RPMI7951 (cell line): ENCODE results near the gene SLC25A2. TPM values are rescaled to one million over a fixed set of nuclear protein-coding genes. Genes with fewer than 3 reads are reported as not detected.
"Not testable (repeated sequence)": the region's sequence is repeated elsewhere in the genome, so short reads cannot be mapped to it uniquely, and the experiment has no call there.

Experiments
- DNase-seq: peaks from one replicate; pipeline ENCODE4 v3.0.0-alpha.2; 2012; ENCODE audit warnings: low read depth
- total RNA-seq: library from RNA; depleted of rRNA; stranded (reverse); fragments of >200 nt; shearing (Covaris generic); gene quantifications from 2 replicates; pipeline ENCODE4 v1.2.3, GENCODE V29; 2014; rRNA removed

The SLC25A2 gene
- total RNA-seq, 1 experiment from 2014 or later: 0.48 TPM

- DNase-seq: not testable (repeated sequence)
Measured at GRCh38 chr5:141316963-141317362, 13.1 kb upstream of the SLC25A2 start.

GRCh38 chr5:141313711-141314110 lies 9.9 kb upstream of the SLC25A2 start:
- DNase-seq: no peak

- no peak for DNase-seq
Measured at GRCh38 chr5:141306630-141307029, 2.8 kb upstream of the SLC25A2 start.

GRCh38 chr5:141298376-141298775 lies 5.5 kb downstream of the SLC25A2 start:
- DNase-seq: no peak

GRCh38 chr5:141272906-141273305 lies 30.9 kb downstream of the SLC25A2 start:
- no peak for DNase-seq

GRCh38 chr5:141269195-141269594 lies 34.7 kb downstream of the SLC25A2 start:
- no peak for DNase-seq

- DNase-seq: no peak
Measured at GRCh38 chr5:141261238-141261546, 42.7 kb downstream of the SLC25A2 start.

- DNase-seq: peak; percentile 14
Measured at GRCh38 chr5:141260458-141261237, 43.2 kb downstream of the SLC25A2 start.

GRCh38 chr5:141258948-141259347 lies 44.9 kb downstream of the SLC25A2 start:
- DNase-seq: no peak

- no peak for DNase-seq
Measured at GRCh38 chr5:141258464-141258863, 45.4 kb downstream of the SLC25A2 start.

Other genes with a start within 250 kb of the SLC25A2 start
- gene PCDHB2, start 209.4 kb downstream of the SLC25A2 start, total RNA-seq: 0.88 and 0.96 TPM in 2 replicates
- 0.12 and 0.20 TPM in 2 replicates for gene PCDHB3, start 203.6 kb downstream of the SLC25A2 start, total RNA-seq
- under 0.01 and 0.12 TPM in 2 replicates for gene PCDHB4, start 182.2 kb downstream of the SLC25A2 start, total RNA-seq
- gene PCDHB5, start 168.8 kb downstream of the SLC25A2 start, total RNA-seq: 0.59 and 0.60 TPM in 2 replicates
- gene PCDHB6, start 154.0 kb downstream of the SLC25A2 start, total RNA-seq: 0.20 and 0.24 TPM in 2 replicates
- gene PCDHB7, start 131.4 kb downstream of the SLC25A2 start, total RNA-seq: 0.39 and 0.48 TPM in 2 replicates
- gene PCDHB8, start 126.3 kb downstream of the SLC25A2 start, total RNA-seq: 0.10 and 0.12 TPM in 2 replicates
- gene PCDHB16, start 121.7 kb downstream of the SLC25A2 start, total RNA-seq: 2.0 and 2.1 TPM in 2 replicates
- gene PCDHB9, start 116.9 kb downstream of the SLC25A2 start, total RNA-seq: 0.10 and 0.24 TPM in 2 replicates
- 0.60 and 0.78 TPM in 2 replicates for gene PCDHB10, start 111.7 kb downstream of the SLC25A2 start, total RNA-seq
- gene PCDHB11, start 104.4 kb downstream of the SLC25A2 start, total RNA-seq: 0.12 and 0.20 TPM in 2 replicates
- 0.36 and 0.88 TPM in 2 replicates for gene PCDHB12, start 95.3 kb downstream of the SLC25A2 start, total RNA-seq
- gene PCDHB13, start 90.1 kb downstream of the SLC25A2 start, total RNA-seq: 2.5 and 2.6 TPM in 2 replicates
- 0.72 and 0.88 TPM in 2 replicates for gene PCDHB14, start 80.7 kb downstream of the SLC25A2 start, total RNA-seq
- gene PCDHB15, start 58.7 kb downstream of the SLC25A2 start, total RNA-seq: 1.6 and 2.0 TPM in 2 replicates
- 36.0 and 50.9 TPM in 2 replicates for gene TAF7, start 16.7 kb upstream of the SLC25A2 start, total RNA-seq
- 3.3 and 3.7 TPM in 2 replicates for gene PCDHGA1, start 26.5 kb upstream of the SLC25A2 start, total RNA-seq
- gene PCDHGA2, start 34.7 kb upstream of the SLC25A2 start, total RNA-seq: 6.8 and 7.0 TPM in 2 replicates
- 0.12 and 0.39 TPM in 2 replicates for gene PCDHGA3, start 39.8 kb upstream of the SLC25A2 start, total RNA-seq
- 10.6 and 10.9 TPM in 2 replicates for gene PCDHGB1, start 46.0 kb upstream of the SLC25A2 start, total RNA-seq
- gene PCDHGA4, start 51.0 kb upstream of the SLC25A2 start, total RNA-seq: 3.8 and 4.8 TPM in 2 replicates
- gene PCDHGB2, start 55.9 kb upstream of the SLC25A2 start, total RNA-seq: 4.6 and 6.0 TPM in 2 replicates
- gene PCDHGA5, start 60.1 kb upstream of the SLC25A2 start, total RNA-seq: 1.5 and 1.8 TPM in 2 replicates
- gene PCDHGB3, start 66.2 kb upstream of the SLC25A2 start, total RNA-seq: 1.1 and 1.6 TPM in 2 replicates
- gene PCDHGA6, start 69.8 kb upstream of the SLC25A2 start, total RNA-seq: 1.3 and 1.8 TPM in 2 replicates
- 4.6 and 5.5 TPM in 2 replicates for gene PCDHGA7, start 78.7 kb upstream of the SLC25A2 start, total RNA-seq
- gene PCDHGB4, start 83.6 kb upstream of the SLC25A2 start, total RNA-seq: 12.0 and 12.7 TPM in 2 replicates
- 1.6 and 1.9 TPM in 2 replicates for gene PCDHGA8, start 88.6 kb upstream of the SLC25A2 start, total RNA-seq
- 18.6 and 19.8 TPM in 2 replicates for gene PCDHGB5, start 93.9 kb upstream of the SLC25A2 start, total RNA-seq
- 0.88 and 1.1 TPM in 2 replicates for gene PCDHGA9, start 98.7 kb upstream of the SLC25A2 start, total RNA-seq
- 0.84 and 0.88 TPM in 2 replicates for gene PCDHGB6, start 104.0 kb upstream of the SLC25A2 start, total RNA-seq
- 0.78 and 0.84 TPM in 2 replicates for gene PCDHGA10, start 108.9 kb upstream of the SLC25A2 start, total RNA-seq
- 0.29 and 0.48 TPM in 2 replicates for gene PCDHGB7, start 113.6 kb upstream of the SLC25A2 start, total RNA-seq
- gene PCDHGA11, start 117.0 kb upstream of the SLC25A2 start, total RNA-seq: 7.0 and 8.1 TPM in 2 replicates
- 19.9 and 23.5 TPM in 2 replicates for gene PCDHGA12, start 126.5 kb upstream of the SLC25A2 start, total RNA-seq
- gene PCDHGC3, start 171.9 kb upstream of the SLC25A2 start, total RNA-seq: 75.6 and 81.8 TPM in 2 replicates
- 0.78 and 1.1 TPM in 2 replicates for gene PCDHGC4, start 181.0 kb upstream of the SLC25A2 start, total RNA-seq
- 1.1 and 1.2 TPM in 2 replicates for gene PCDHGC5, start 185.0 kb upstream of the SLC25A2 start, total RNA-seq